SU-DHL-6 (cell line): ENCODE results near the gene MAML2.

Experiments used
- H2AFZ ChIP-seq: fragments of 200-600 bp; sonication (generic); 2 replicates; pipeline ENCODE4 v1.6.1; 2014; ENCODE audit warnings: low read depth, mild to moderate bottlenecking, moderate library complexity, mixed read lengths, antibody characterized with exemption, low read length; ENCODE audit not compliant: severe bottlenecking
- H3F3A ChIP-seq: fragments of 200-600 bp; shearing (Covaris generic); 2 replicates; pipeline ENCODE4 v1.6.0; 2016; ENCODE audit warnings: antibody characterized with exemption, mild to moderate bottlenecking; ENCODE audit not compliant: insufficient read depth
- H3K27ac ChIP-seq: fragments of 200-600 bp; sonication (generic); 2 replicates; pipeline ENCODE4 v1.5.1; 2016; ENCODE audit warnings: low read depth, mild to moderate bottlenecking, low read length, moderate library complexity, mixed read lengths
- H3K27me3 ChIP-seq: fragments of 200-600 bp; sonication (generic), shearing (Covaris generic); 2 replicates; pipeline ENCODE4 v1.6.0; 2014; ENCODE audit warnings: mild to moderate bottlenecking, low read length
- H3K36me3 ChIP-seq: fragments of 200-600 bp; sonication (generic); 2 replicates; pipeline ENCODE4 v1.6.1; 2014; ENCODE audit warnings: mild to moderate bottlenecking, low read length, mixed read lengths
- H3K4me2 ChIP-seq: fragments of 300-600, 200-600 bp; shearing (Covaris generic), sonication (generic); 2 replicates; pipeline ENCODE4 v1.6.0; 2014; ENCODE audit warnings: low read length, low read depth, mild to moderate bottlenecking; ENCODE audit not compliant: poor library complexity, severe bottlenecking
- H3K4me3 ChIP-seq: fragments of 200-600 bp; sonication (generic); 2 replicates; pipeline ENCODE4 v1.5.1; 2014; ENCODE audit warnings: antibody characterized with exemption, low read length, mild to moderate bottlenecking, mixed read lengths; ENCODE audit not compliant: insufficient read depth, poor library complexity, severe bottlenecking
- H3K79me2 ChIP-seq: fragments of 200-600 bp; sonication (generic); 2 replicates; pipeline ENCODE4 v1.6.1; 2014; ENCODE audit warnings: mild to moderate bottlenecking, low read length, moderate library complexity; ENCODE audit not compliant: insufficient read depth
- H3K9ac ChIP-seq: fragments of 200-600 bp; sonication (generic); 2 replicates; pipeline ENCODE4 v1.7.0; 2014; ENCODE audit warnings: mild to moderate bottlenecking, low read length
- H3K9me2 ChIP-seq: fragments of 200-600 bp; sonication (generic); replicated peaks from 2 replicates; pipeline ENCODE4 v1.6.1; 2014; ENCODE audit warnings: low read length; ENCODE audit not compliant: insufficient read depth
- H3K9me3 ChIP-seq: fragments of 200-600 bp; sonication (generic); 2 replicates; pipeline ENCODE4 v1.6.1; 2014; ENCODE audit warnings: low read length, mixed read lengths; ENCODE audit not compliant: insufficient read depth
- H4K20me1 ChIP-seq: fragments of 200-600 bp; sonication (generic); 2 replicates; pipeline ENCODE4 v1.6.1; 2014; ENCODE audit warnings: low read depth, mild to moderate bottlenecking, antibody characterized with exemption, low read length, moderate library complexity, mixed read lengths
- CTCF ChIP-seq: fragments of 200-600 bp; sonication (generic); IDR thresholded peaks from one replicate; pipeline ENCODE4 v1.5.1; 2017; ENCODE audit warnings: antibody characterized with exemption, mild to moderate bottlenecking, low read length, moderate library complexity; ENCODE audit not compliant: insufficient read depth, poor library complexity, severe bottlenecking
- EZH2phosphoT487 ChIP-seq: fragments of 200-600 bp; sonication (generic), shearing (Covaris generic); conservative IDR thresholded peaks from 2 replicates; pipeline ENCODE4 v1.6.1; 2018; ENCODE audit warnings: mild to moderate bottlenecking, antibody characterized with exemption, low read length, moderate library complexity, mixed read lengths

Gene MAML2

GRCh38 chr11:96211436-96211835 is 131.6 kb downstream of the MAML2 start:
- no peak overlapping the region for H3K27ac ChIP-seq
- no peaks in the 10 kb centered on the region for H4K20me1 ChIP-seq
- H3K9me3 ChIP-seq = no peaks in the 10 kb centered on the region
- no peak overlapping the region for H3K9ac ChIP-seq
- TF ChIP-seq CTCF = no peak
- no peak for TF ChIP-seq EZH2phosphoT487
- no peaks in the 10 kb centered on the region for H3K79me2 ChIP-seq
- H3K4me2 ChIP-seq = no peak overlapping the region
- peaks cover 19% of the 10 kb centered on the region for H3F3A ChIP-seq
- no peak overlapping the region for H3K4me3 ChIP-seq
- no peak overlapping the region for H2AFZ ChIP-seq
- no peaks in the 10 kb centered on the region for H3K27me3 ChIP-seq
- H3K9me2 ChIP-seq = no peaks in the 10 kb centered on the region
- H3K36me3 ChIP-seq = no peaks in the 10 kb centered on the region

GRCh38 chr11:96207459-96208449 is 135.2 kb downstream of the MAML2 start:
- H2AFZ ChIP-seq = peak overlapping the region; percentile 62
- H3K27ac ChIP-seq = no peak overlapping the region
- peak overlapping the region; percentile 27 for H3K4me2 ChIP-seq
- H3K9me2 ChIP-seq = no peaks in the 10 kb centered on the region
- no peak for TF ChIP-seq CTCF
- TF ChIP-seq EZH2phosphoT487 = no peak
- no peaks in the 10 kb centered on the region for H3K27me3 ChIP-seq
- no peak overlapping the region for H3K4me3 ChIP-seq
- no peaks in the 10 kb centered on the region for H4K20me1 ChIP-seq
- H3K9ac ChIP-seq = no peak overlapping the region
- H3K9me3 ChIP-seq = no peaks in the 10 kb centered on the region
- H3K79me2 ChIP-seq = no peaks in the 10 kb centered on the region
- H3F3A ChIP-seq = no peaks in the 10 kb centered on the region
- no peaks in the 10 kb centered on the region for H3K36me3 ChIP-seq

GRCh38 chr11:96206955-96207354 is 136.0 kb downstream of the MAML2 start:
- no peaks in the 10 kb centered on the region for H3K9me3 ChIP-seq
- no peaks in the 10 kb centered on the region for H3K79me2 ChIP-seq
- no peak overlapping the region for H3K9ac ChIP-seq
- H3K4me2 ChIP-seq = no peak overlapping the region
- no peak overlapping the region for H3K27ac ChIP-seq
- H3K27me3 ChIP-seq = no peaks in the 10 kb centered on the region
- H3K9me2 ChIP-seq = no peaks in the 10 kb centered on the region
- H3F3A ChIP-seq = no peaks in the 10 kb centered on the region
- H4K20me1 ChIP-seq = no peaks in the 10 kb centered on the region
- no peak overlapping the region for H2AFZ ChIP-seq
- TF ChIP-seq CTCF = no peak
- no peak for TF ChIP-seq EZH2phosphoT487
- no peak overlapping the region for H3K4me3 ChIP-seq
- no peaks in the 10 kb centered on the region for H3K36me3 ChIP-seq
